Endothelial cell of umbilical vein (primary cell): ENCODE measurements around the gene EPS15. TPM values are rescaled to one million over a fixed set of nuclear protein-coding genes. Genes with fewer than 3 reads are reported as not detected.

Source experiments
- BruUV-seq: library from RNA; stranded (reverse); fragments of 400-500 nt; replicated peaks from 2 replicates; lab custom pipeline; 2021; lab: Mats Ljungman, UMichigan
- CTCF ChIA-PET: fragments of 300-600, 350-600 bp; sonication (Branson Sonifier 250); formaldehyde crosslinking; loops from one replicate; lab custom pipeline; 2021; ENCODE audit warnings: antibody characterized with exemption, inconsistent platforms; lab: Charles Lee
- POLR2A ChIA-PET: fragments of 300-600, 350-600 bp; sonication (Branson Sonifier 250); formaldehyde crosslinking; loops from one replicate; lab custom pipeline; 2021; ENCODE audit warnings: antibody characterized with exemption, inconsistent platforms; lab: Charles Lee
- DNase-seq: peaks from one replicate; pipeline ENCODE4 v3.0.0-alpha.2; 2011; ENCODE audit warnings: low read depth, low spot score
- FAIRE-seq: peaks from 2 replicates; lab custom pipeline; 2011; peaks lifted over from hg19 to GRCh38; lab: Jason Lieb, UNC
- H2AFZ ChIP-seq: 2 replicates; pipeline ENCODE4 v1.6.0; 2012; ENCODE audit warnings: low read depth, low read length, control low read depth, inconsistent platforms
- H3K27ac ChIP-seq: 2 replicates; pipeline ENCODE4 v1.5.1; 2011; ENCODE audit warnings: low read depth, mild to moderate bottlenecking, control low read depth, low read length, moderate library complexity; ENCODE audit not compliant: insufficient read depth
- H3K27me3 ChIP-seq, 2 experiments: 2 replicates each; pipeline versions ENCODE4 v1.6.0 to v1.6.1; 2011; ENCODE audit warnings: low read length in 2 of 2, mixed read lengths in 1 of 2; ENCODE audit not compliant: control insufficient read depth in 2 of 2, insufficient read depth in 2 of 2
- H3K36me3 ChIP-seq, 2 experiments: 2 replicates in 1 of 2; 3 replicates in 1 of 2; pipeline ENCODE4 v1.5.1; 2011; ENCODE audit warnings: low read length in 2 of 2, mild to moderate bottlenecking in 1 of 2, moderate library complexity in 1 of 2; ENCODE audit not compliant: control insufficient read depth in 2 of 2, insufficient read depth in 2 of 2; ENCODE audit errors: extremely low read depth in 1 of 2
- H3K4me1 ChIP-seq: 3 replicates; pipeline ENCODE4 v1.5.1; 2011; ENCODE audit warnings: mild to moderate bottlenecking, low read length; ENCODE audit not compliant: control insufficient read depth, insufficient read depth; ENCODE audit errors: extremely low read depth
- H3K4me2 ChIP-seq: 2 replicates; pipeline ENCODE4 v1.6.1; 2011; ENCODE audit warnings: low read length, control low read depth, mixed read lengths; ENCODE audit not compliant: insufficient read depth
- H3K4me3 ChIP-seq, 3 experiments: fragments of 200-600 bp in 1 of 3; sonication (generic), shearing (Covaris generic) in 1 of 3; replicated peaks in 1 of 3; 2 replicates each; pipeline ENCODE4 v1.5.1; 2011 to 2016; ENCODE audit warnings: control low read depth in 3 of 3, low read length in 3 of 3, mild to moderate bottlenecking in 2 of 3, inconsistent platforms in 1 of 3, low read depth in 1 of 3, moderate library complexity in 1 of 3; ENCODE audit not compliant: insufficient read depth in 1 of 3
- H3K79me2 ChIP-seq: 2 replicates; pipeline ENCODE4 v1.6.0; 2012; ENCODE audit warnings: low read length, inconsistent platforms; ENCODE audit not compliant: control insufficient read depth, insufficient read depth
- H3K9ac ChIP-seq: replicated peaks from 2 replicates; pipeline ENCODE3; 2011; ENCODE audit warnings: low read length, control low read depth; ENCODE audit not compliant: insufficient read depth; ENCODE audit errors: extremely low read depth
- H3K9me1 ChIP-seq: replicated peaks from 3 replicates; pipeline ENCODE4 v1.6.0; 2011; ENCODE audit warnings: mild to moderate bottlenecking, low read length; ENCODE audit not compliant: control insufficient read depth, insufficient read depth; ENCODE audit errors: extremely low read depth
- H3K9me3 ChIP-seq: replicated peaks from 2 replicates; pipeline ENCODE4 v1.5.1; 2012; ENCODE audit warnings: low read length, inconsistent platforms; ENCODE audit not compliant: control insufficient read depth, insufficient read depth
- H4K20me1 ChIP-seq: replicated peaks from 2 replicates; pipeline ENCODE3; 2011; ENCODE audit warnings: mild to moderate bottlenecking, low read length; ENCODE audit not compliant: control insufficient read depth, insufficient read depth; ENCODE audit errors: extremely low read depth
- CTCF ChIP-seq, 2 donors: IDR thresholded peaks; 1 replicate in 1 of 2; 2 replicates in 1 of 2; pipeline ENCODE4 v1.5.1; 2011; ENCODE audit warnings: low read length in 2 of 2, mild to moderate bottlenecking in 2 of 2, moderate library complexity in 2 of 2, control low read depth in 1 of 2, inconsistent platforms in 1 of 2, low read depth in 1 of 2; ENCODE audit not compliant: insufficient read depth in 1 of 2; ENCODE audit errors: extremely low read depth in 1 of 2
- EZH2 ChIP-seq: IDR thresholded peaks from 2 replicates; pipeline ENCODE4 v1.6.1; 2012; ENCODE audit warnings: borderline replicate concordance, low read depth, mild to moderate bottlenecking, moderate library complexity, low read length, inconsistent platforms; ENCODE audit not compliant: severe bottlenecking
- FOS ChIP-seq: IDR thresholded peaks from 2 replicates; pipeline ENCODE4 v1.6.1; 2011; ENCODE audit warnings: mild to moderate bottlenecking, low read length, moderate library complexity, borderline replicate concordance; ENCODE audit not compliant: insufficient read depth
- GATA2 ChIP-seq: IDR thresholded peaks from 2 replicates; pipeline ENCODE4 v1.7.0; 2011; ENCODE audit warnings: low read depth, mild to moderate bottlenecking, moderate library complexity, mixed read lengths, low read length; ENCODE audit not compliant: insufficient read length, insufficient read depth
- JUN ChIP-seq: IDR thresholded peaks from 2 replicates; pipeline ENCODE4 v1.6.1; 2011; ENCODE audit warnings: borderline replicate concordance, low read depth; ENCODE audit not compliant: insufficient read length, insufficient read depth
- MAX ChIP-seq: IDR thresholded peaks from 2 replicates; pipeline ENCODE4 v1.6.1; 2011; ENCODE audit not compliant: insufficient read depth, insufficient read length
- MYC ChIP-seq: IDR thresholded peaks from one replicate; pipeline ENCODE4 v1.6.1; 2011; ENCODE audit warnings: mild to moderate bottlenecking, low read depth, low read length
- POLR2A ChIP-seq: IDR thresholded peaks from 2 replicates; pipeline ENCODE4 v1.6.1; 2012; ENCODE audit warnings: low read depth, mild to moderate bottlenecking, control low read depth, low read length
- POLR2AphosphoS5 ChIP-seq: IDR thresholded peaks from 2 replicates; pipeline ENCODE4 v1.6.1; 2012; ENCODE audit warnings: low read depth, mild to moderate bottlenecking, control low read depth, low read length, moderate library complexity; ENCODE audit not compliant: insufficient read depth
- dilution Hi-C: fragments of 300-500 bp; cut with MboI; formaldehyde crosslinking; loops from one replicate; pipeline ENCODE4 v1.15.0; 2019; ENCODE audit warnings: low sequenced_read_pairs; ENCODE audit not compliant: extremely low pct_ligation_motif_present
- intact Hi-C: fragments of 100-400 bp; cut with micrococcal nuclease; formaldehyde crosslinking; loops from one replicate; pipeline ENCODE4 v1.10.0; 2022
- polyA plus RNA-seq, 4 experiments: library from polyadenylated mRNA; depleted of rRNA in 3 of 4; stranded (reverse) in 3 of 4; unstranded in 1 of 4; fragments of >200 nt; gene quantifications; 2 replicates each; pipeline versions ENCODE4 v1.2.1 to v1.2.3, GENCODE V29; 2011 to 2012; ENCODE audit warnings: missing spikeins in 1 of 4
- total RNA-seq: library from RNA; stranded (reverse); gene quantifications from 2 replicates; pipeline ENCODE4 v1.2.3, GENCODE V29; 2021

EPS15 gene
- total and polyA plus RNA-seq, 2 donors (not counting 3 experiments of a cell fraction or from before 2014, with no cell fraction given) = 15.4 to 44.8 TPM

GRCh38 chr1:51433269-51433971 is 85.6 kb downstream of the EPS15 start:
- Histone ChIP-seq H3K9me1 (no peaks in the 10 kb centered on the region), H3K27me3 (no peaks in the 10 kb centered on the region), H3K9me3 (no peaks in the 10 kb centered on the region), H3K79me2 (no peaks in the 10 kb centered on the region), H3K36me3 (peaks cover 0 to 4% of the 10 kb centered on the region in 2 experiments), H3K4me3 (peak overlapping the region in 1 of 3 experiments; percentile 36), H2AFZ (no peak overlapping the region), H3K9ac (no peak overlapping the region), H3K27ac (peak overlapping the region; percentile 36), H3K4me2 (peak overlapping the region; percentile 80), H3K4me1 (peaks cover 34% of the 10 kb centered on the region), H4K20me1 (no peaks in the 10 kb centered on the region)
- FAIRE-seq (peak; percentile 80), DNase-seq (peak; percentile 60)
- BruUV-seq = no TSS peak
- TF ChIP-seq JUN (no peak), CTCF (IDR thresholded peaks at IDR 0.05; ENCODE audit: extremely low read depth in 1 of 2, insufficient read depth in 1 of 2, low read depth in 1 of 2, low read length in 2 of 2) (no peak), POLR2A (no peak), FOS (peak; percentile 14), POLR2AphosphoS5 (peak; percentile 63), MYC (no peak), EZH2 (no peak), MAX (no peak), GATA2 (peak; percentile 23)
- POLR2A ChIA-PET = interaction anchor here (0.8 kb wide), 1 partner anchor 10 kb away, joined by 5 read pairs; no protein-coding TSS in a partner anchor
- CTCF ChIA-PET = interaction anchor here (0.9 to 1.6 kb wide), 5 partner anchors 11 to 241 kb away, joined by 3 to 4 read pairs (median 4); no protein-coding TSS in a partner anchor
- intact Hi-C loops = no loop called here
- dilution Hi-C loops = no loop called here
